ENCODE measurements around the gene C20orf202.

C20orf202 gene

DNA sequence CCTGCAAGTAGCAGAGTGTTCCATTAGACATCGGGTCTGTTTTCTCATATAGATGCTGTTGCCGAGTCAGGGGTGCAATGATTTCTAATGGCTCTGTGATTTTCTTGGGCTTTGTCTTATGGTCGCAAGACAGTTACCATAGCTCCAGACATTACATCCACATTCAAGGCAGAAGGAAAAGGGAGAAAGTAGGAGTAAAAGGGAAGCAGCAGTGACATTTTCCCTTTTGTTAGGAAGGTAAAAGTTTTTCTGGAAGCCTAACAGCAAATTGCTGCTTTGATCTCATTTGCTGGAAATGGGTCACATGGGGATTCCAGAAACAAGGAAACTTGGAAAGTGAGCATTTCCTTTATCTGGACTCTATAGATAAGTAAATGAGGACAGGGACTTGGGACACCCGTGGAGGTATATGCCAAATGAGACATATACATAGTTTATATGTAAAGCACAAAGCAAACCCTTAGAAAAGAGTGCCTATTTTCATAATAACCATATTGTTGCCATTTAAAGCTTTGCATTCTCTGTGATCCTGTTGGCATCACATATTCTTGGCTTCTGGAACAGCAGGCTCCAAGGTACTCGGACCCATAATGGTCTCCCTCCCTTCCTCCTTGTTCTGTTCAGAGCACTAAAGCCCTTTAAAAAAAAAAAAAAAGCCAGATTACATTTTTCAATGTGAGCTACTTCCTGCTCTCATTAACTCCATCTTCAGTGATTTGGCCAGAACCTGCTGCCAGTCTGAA, at the start of gene C20orf202:
Gene C20orf202, plus strand, starts transcription at position 693 of the 743 bp plus-strand sequence. CDS start 132 bp downstream, outside the sequence.
- DNase-seq (ENCODE audit: insufficient read length, low spot score) (no peak), FAIRE-seq (no peak)
- TF ChIP-seq POLR2A (IDR thresholded peaks at IDR 0.05; ENCODE audit: low read depth, low read length): no peak

DNA sequence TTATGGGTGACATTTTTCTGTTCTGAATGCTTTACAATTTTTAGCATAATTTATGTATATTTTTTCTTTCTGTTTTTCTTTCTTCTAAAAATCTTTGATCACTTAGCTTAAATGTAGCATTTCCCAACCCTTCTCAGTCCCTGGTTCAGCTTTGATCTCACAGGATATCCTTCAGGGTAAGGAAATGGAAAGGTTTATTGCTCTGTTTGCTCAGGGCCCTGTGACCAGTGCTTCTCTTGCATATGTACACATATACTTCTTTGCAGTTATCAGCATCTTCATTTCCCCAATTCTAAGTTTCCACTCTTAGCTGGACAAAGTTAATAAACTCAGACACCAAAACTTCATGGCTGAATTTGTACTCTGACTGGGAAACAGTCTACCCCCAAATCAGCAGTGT, 49.0 kb upstream of the C20orf202 start:
- no peak for TF ChIP-seq POLR2A (IDR thresholded peaks at IDR 0.05; ENCODE audit: low read depth, low read length)
- FAIRE-seq (no peak), DNase-seq (ENCODE audit: insufficient read length, low spot score) (no peak)

DNA sequence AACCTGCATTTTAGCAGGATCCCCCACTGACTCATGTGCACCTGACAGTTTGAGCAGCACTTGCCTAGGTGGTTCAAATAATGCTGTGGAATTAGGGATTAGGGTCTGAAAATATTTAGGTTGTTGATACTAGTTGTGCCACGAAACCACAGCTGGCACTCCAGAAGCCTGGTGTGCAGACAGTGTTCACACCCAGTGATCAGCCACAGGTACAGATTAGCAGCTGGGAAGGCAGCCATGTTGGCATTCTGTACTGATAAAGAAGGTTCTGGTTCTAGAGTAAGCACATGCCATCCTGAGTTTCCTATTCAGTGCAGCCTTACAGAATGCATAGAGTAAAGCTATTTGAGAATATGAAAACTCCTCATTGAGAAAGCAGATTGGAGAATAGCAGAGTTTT, 48.6 kb upstream of the C20orf202 start:
- FAIRE-seq (no peak), DNase-seq (ENCODE audit: insufficient read length, low spot score) (no peak)
- no peak for TF ChIP-seq POLR2A (IDR thresholded peaks at IDR 0.05; ENCODE audit: low read depth, low read length)

GRCh38 chr20:1155342-1155741, 47.9 kb upstream of the C20orf202 start:
- no peak for DNase-seq (ENCODE audit: insufficient read length, low spot score)
- no peak for TF ChIP-seq POLR2A (IDR thresholded peaks at IDR 0.05; ENCODE audit: low read depth, low read length)
- FAIRE-seq: no peak

GRCh38 chr20:1160496-1160895, 42.8 kb upstream of the C20orf202 start:
- no peak for TF ChIP-seq POLR2A (IDR thresholded peaks at IDR 0.05; ENCODE audit: low read depth, low read length)
- FAIRE-seq (no peak), DNase-seq (ENCODE audit: insufficient read length, low spot score) (no peak)

DNA sequence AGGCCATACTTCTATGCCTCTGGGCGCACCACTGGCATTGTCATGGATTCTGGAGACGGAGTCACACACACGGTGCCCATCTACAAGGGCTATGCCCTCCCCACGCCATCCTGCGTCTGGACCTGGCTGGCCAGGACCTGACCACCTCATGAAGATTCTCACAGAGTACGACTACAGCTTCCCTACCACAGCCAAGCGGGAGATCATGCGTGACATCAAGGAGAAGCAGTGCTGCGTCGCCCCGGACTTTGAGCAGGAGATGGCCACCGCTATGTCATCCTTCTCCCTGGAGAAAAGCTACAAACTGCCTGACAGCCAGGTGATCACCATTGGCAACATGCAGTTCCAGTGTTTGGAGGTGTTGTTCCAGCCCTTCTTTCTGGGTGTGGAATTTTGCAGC, 42.3 kb upstream of the C20orf202 start:
- DNase-seq (ENCODE audit: insufficient read length, low spot score) (no peak), FAIRE-seq (no peak)
- TF ChIP-seq POLR2A (IDR thresholded peaks at IDR 0.05; ENCODE audit: low read depth, low read length): no peak

GRCh38 chr20:1163105-1163504, 40.1 kb upstream of the C20orf202 start:
- DNase-seq (ENCODE audit: insufficient read length, low spot score) (no peak), FAIRE-seq (no peak)
- TF ChIP-seq POLR2A (IDR thresholded peaks at IDR 0.05; ENCODE audit: low read depth, low read length): no peak

- no peak for DNase-seq (ENCODE audit: insufficient read length, low spot score)
- no peak for TF ChIP-seq POLR2A (IDR thresholded peaks at IDR 0.05; ENCODE audit: low read depth, low read length)
- no peak for FAIRE-seq
These were observed 39.6 kb upstream of the C20orf202 start for GRCh38 chr20:1163653-1164052.

GRCh38 chr20:1164871-1165270, 38.4 kb upstream of the C20orf202 start:
- no peak for TF ChIP-seq POLR2A (IDR thresholded peaks at IDR 0.05; ENCODE audit: low read depth, low read length)
- FAIRE-seq: no peak
- DNase-seq (ENCODE audit: insufficient read length, low spot score): no peak

- no peak for FAIRE-seq
- TF ChIP-seq POLR2A (IDR thresholded peaks at IDR 0.05; ENCODE audit: low read depth, low read length): no peak
- no peak for DNase-seq (ENCODE audit: insufficient read length, low spot score)
These were observed 37.7 kb upstream of the C20orf202 start for GRCh38 chr20:1165521-1165920.

GRCh38 chr20:1165941-1166340, 37.3 kb upstream of the C20orf202 start:
- FAIRE-seq: no peak

DNA sequence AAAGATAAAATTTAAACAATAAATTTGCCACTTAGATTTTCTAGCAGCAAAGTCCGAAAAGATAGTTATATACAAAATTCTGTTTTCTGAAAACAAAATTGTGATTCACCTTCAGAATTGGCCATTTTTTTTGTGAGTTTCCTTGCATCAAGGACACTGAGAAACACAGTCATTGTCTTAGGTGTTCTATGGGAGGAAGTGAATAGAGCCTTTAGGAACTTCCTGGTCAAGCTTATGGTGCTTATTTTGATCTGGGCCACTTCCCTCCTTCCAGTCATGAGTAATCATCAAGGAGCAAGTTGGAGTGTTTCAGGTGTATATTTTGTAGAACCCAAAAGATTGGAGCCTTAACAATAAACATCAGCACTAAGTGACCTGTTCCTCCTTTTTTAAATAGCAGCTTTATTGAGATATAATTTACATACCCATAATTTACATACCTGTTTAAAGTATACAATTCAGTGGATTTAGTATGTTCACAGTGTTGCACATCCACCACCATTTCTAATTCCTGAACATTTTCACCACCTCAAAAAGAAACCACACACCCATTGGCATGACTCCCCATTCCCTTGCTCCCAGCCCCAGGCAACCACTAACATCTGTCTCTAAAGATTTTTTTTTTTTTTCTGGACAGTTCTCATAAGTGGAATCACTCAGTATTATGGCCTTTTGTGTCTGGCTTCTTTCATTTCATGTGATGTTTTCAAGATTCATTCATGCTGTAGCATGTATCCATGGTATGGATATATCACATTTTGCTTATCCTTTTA, 36.1 kb upstream of the C20orf202 start:
- DNase-seq (ENCODE audit: insufficient read length, low spot score) (no peak), FAIRE-seq (no peak)
- no peak for TF ChIP-seq POLR2A (IDR thresholded peaks at IDR 0.05; ENCODE audit: low read depth, low read length)

More at GRCh38 chr20:1165941-1166340, 37.3 kb upstream of the C20orf202 start:
- DNase-seq (ENCODE audit: insufficient read length, low spot score): no peak
- no peak for TF ChIP-seq POLR2A (IDR thresholded peaks at IDR 0.05; ENCODE audit: low read depth, low read length)

DNA sequence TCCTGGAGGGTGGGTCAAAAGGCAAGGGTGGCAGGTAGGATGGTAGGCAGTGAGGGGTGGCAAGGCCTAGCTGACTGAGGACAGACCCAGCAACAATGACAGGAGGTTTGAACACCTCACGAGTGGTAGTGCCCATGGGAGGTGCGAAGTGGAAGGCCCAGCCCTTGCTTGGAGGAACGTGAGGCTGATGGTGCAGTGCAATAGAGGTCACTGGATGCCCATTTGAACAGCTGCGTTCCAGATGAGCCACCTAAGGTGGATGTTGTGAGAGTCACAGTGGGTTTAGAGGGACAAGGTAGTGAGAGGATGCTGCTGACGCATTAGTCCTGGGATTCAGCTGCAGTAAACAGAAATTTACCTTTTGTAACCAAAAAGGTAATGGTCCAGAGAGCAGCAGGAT, 34.0 kb upstream of the C20orf202 start:
- FAIRE-seq (no peak), DNase-seq (ENCODE audit: insufficient read length, low spot score) (no peak)
- TF ChIP-seq POLR2A (IDR thresholded peaks at IDR 0.05; ENCODE audit: low read depth, low read length): no peak

GRCh38 chr20:1171461-1172093, 31.7 kb upstream of the C20orf202 start:
- FAIRE-seq (no peak), DNase-seq (ENCODE audit: insufficient read length, low spot score) (no peak)
- no peak for TF ChIP-seq POLR2A (IDR thresholded peaks at IDR 0.05; ENCODE audit: low read depth, low read length)
